HepG2 (cell line): Measurements from ENCODE around the gene OR2V2. TPM values are rescaled to one million over a fixed set of nuclear protein-coding genes. Genes with fewer than 3 reads are reported as not detected.

Experiments
- ATM ChIP-seq: fragments of 450-650 bp; IDR thresholded peaks from 2 replicates; pipeline ENCODE4 v1.7.1; 2017; ENCODE audit warnings: mild to moderate bottlenecking, borderline replicate concordance
- ERF ChIP-seq: IDR thresholded peaks from 2 replicates; pipeline ENCODE4 v1.6.1; 2018; ENCODE audit warnings: missing biosample characterization, missing genetic modification reagents
- KDM2A ChIP-seq: sonication (generic); formaldehyde crosslinking; IDR thresholded peaks from 2 replicates; pipeline ENCODE4 v1.4.0; 2020; ENCODE audit warnings: low read depth, missing genetic modification reagents, borderline replicate concordance
- SP4 ChIP-seq: sonication (generic); formaldehyde crosslinking; IDR thresholded peaks from 2 replicates; pipeline ENCODE4 v1.8.1; 2023; ENCODE audit warnings: mild to moderate bottlenecking, missing genetic modification reagents
- THAP9 ChIP-seq: sonication (generic); formaldehyde crosslinking; IDR thresholded peaks from 2 replicates; pipeline ENCODE4; 2020; ENCODE audit warnings: missing genetic modification reagents, mild to moderate bottlenecking, borderline replicate concordance
- ZBTB44 ChIP-seq: sonication (generic); formaldehyde crosslinking; IDR thresholded peaks from 2 replicates; pipeline ENCODE4 v1.4.0; 2020; ENCODE audit warnings: missing genetic modification reagents
- ZEB1 ChIP-seq: IDR thresholded peaks from 2 replicates; pipeline ENCODE4 v1.6.1; 2012; ENCODE audit warnings: mild to moderate bottlenecking, low read depth, inconsistent platforms; ENCODE audit not compliant: insufficient replicate concordance
- ZFP36L1 ChIP-seq: sonication (generic); formaldehyde crosslinking; IDR thresholded peaks from 2 replicates; pipeline ENCODE4 v1.8.0; 2022; ENCODE audit warnings: mild to moderate bottlenecking, missing genetic modification reagents, moderate library complexity
- ZNF646 ChIP-seq: sonication (generic); formaldehyde crosslinking; IDR thresholded peaks from 2 replicates; pipeline ENCODE4 v1.9.0; 2021; ENCODE audit warnings: mild to moderate bottlenecking, missing genetic modification reagents
- polyA plus RNA-seq, 8 experiments: library from polyadenylated mRNA; depleted of rRNA in 3 of 8; stranded (reverse) in 7 of 8; unstranded in 1 of 8; fragments of >200 nt; fragmentation: Illumina TruSeq in 4 of 8; extraction: Trizol in 4 of 8; gene quantifications; 2 replicates each; pipeline versions ENCODE4 v1.2.1 to v1.2.3, GENCODE V29; 2011 to 2016; ENCODE audit warnings: low read depth in 4 of 8, missing spikeins in 1 of 8, mixed read lengths in 1 of 8; ENCODE audit not compliant: insufficient read depth in 1 of 8
- total RNA-seq, 5 experiments: library from RNA; depleted of rRNA; stranded (reverse); fragments of >200 nt; fragmentation: Illumina TruSeq; extraction: Trizol; gene quantifications; 2 replicates each; pipeline ENCODE4 v1.2.3, GENCODE V29; 2016; ENCODE audit warnings: low read depth in 1 of 5

Gene OR2V2
- total and polyA plus RNA-seq, 2 of the 13 experiments (the other 11 are each of a cell fraction or from before 2014, with no cell fraction given), result not detected

GRCh38 chr5:181173420-181174342 lies 26.3 kb downstream of the OR2V2 start (continued):
- TF ChIP-seq ZNF646 (CRISPR knock-in tag), result peak; percentile 28; the same call in 1 of the 2 replicates
- no peak for TF ChIP-seq ZFP36L1 (CRISPR knock-in tag)
- TF ChIP-seq ERF (CRISPR knock-in tag), result 0 out of 2 replicates have a peak, but pooled peaks have one; percentile 16
- no peak for TF ChIP-seq ZBTB44
- TF ChIP-seq ATM, result no peak
- TF ChIP-seq THAP9 (CRISPR knock-in tag), result no peak
- TF ChIP-seq SP4 (CRISPR knock-in tag), result no peak
- TF ChIP-seq KDM2A (CRISPR knock-in tag), result peak; percentile 37; the same call in 1 of the 2 replicates
- peak; percentile 62 for TF ChIP-seq ZEB1
